Measurements from ENCODE around the gene NEURL1B.

The NEURL1B gene

DNA sequence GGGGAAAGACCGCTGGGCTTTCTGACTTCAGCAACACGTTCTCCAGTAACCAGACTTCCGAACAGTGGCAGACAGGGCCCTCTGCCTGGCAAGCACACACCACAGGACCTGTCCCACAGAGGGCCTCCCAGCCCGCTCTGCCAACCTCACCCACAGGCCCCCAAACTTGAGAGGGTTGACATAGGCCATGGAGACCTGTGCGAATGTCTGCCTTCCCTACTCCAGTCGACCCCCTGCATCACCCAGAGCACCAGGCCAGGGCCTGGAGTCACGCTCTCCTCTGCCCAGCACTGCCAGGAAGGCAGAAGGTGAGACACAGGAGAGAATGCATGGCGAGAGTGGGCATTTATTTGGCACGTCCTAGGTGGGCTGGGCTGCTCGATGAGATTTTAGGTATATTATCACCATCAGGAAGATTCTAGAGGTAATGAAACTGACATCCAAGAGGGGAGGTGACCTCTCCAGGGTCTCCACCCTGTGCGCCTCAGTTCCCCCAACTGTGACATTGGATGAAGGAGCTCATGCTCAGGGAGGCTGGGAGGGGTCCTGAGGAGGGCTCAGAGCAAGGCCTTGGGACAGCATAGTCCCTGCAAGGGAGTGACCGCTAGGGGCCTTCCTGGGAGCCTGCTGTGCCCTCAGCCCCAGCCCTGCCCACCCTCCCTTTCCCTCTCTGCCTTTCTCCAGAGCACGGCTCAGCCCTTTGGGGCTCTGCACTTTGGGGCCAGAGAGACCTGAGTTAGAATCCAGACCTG, 75.0 kb downstream of the NEURL1B start:
- H3K27ac ChIP-seq, result peak overlapping the region; percentile 60 to 73
- intact Hi-C loops (cut with DNase I; ENCODE audit: low total_unique reads), result loop anchor here (2.0 to 5.0 kb wide), 2 partner anchors 55 to 156 kb away; partner anchors contain the start of gene DUSP1
- peaks cover 0 to 61% (median 40%) of the 10 kb centered on the region in 4 donors for H3K4me1 ChIP-seq
- no peaks in the 10 kb centered on the region for H3K9me3 ChIP-seq
- no peaks in the 10 kb centered on the region for H3K36me3 ChIP-seq
- TF ChIP-seq, protein P1, sequence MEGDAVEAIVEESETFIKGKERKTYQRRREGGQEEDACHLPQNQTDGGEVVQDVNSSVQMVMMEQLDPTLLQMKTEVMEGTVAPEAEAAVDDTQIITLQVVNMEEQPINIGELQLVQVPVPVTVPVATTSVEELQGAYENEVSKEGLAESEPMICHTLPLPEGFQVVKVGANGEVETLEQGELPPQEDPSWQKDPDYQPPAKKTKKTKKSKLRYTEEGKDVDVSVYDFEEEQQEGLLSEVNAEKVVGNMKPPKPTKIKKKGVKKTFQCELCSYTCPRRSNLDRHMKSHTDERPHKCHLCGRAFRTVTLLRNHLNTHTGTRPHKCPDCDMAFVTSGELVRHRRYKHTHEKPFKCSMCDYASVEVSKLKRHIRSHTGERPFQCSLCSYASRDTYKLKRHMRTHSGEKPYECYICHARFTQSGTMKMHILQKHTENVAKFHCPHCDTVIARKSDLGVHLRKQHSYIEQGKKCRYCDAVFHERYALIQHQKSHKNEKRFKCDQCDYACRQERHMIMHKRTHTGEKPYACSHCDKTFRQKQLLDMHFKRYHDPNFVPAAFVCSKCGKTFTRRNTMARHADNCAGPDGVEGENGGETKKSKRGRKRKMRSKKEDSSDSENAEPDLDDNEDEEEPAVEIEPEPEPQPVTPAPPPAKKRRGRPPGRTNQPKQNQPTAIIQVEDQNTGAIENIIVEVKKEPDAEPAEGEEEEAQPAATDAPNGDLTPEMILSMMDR (IDR thresholded peaks at IDR 0.05), result no peak
- no peak overlapping the region for H3K4me3 ChIP-seq
- H3K27me3 ChIP-seq, result peaks cover 0 to 4% of the 10 kb centered on the region in 2 donors
- no peak for DNase-seq

DNA sequence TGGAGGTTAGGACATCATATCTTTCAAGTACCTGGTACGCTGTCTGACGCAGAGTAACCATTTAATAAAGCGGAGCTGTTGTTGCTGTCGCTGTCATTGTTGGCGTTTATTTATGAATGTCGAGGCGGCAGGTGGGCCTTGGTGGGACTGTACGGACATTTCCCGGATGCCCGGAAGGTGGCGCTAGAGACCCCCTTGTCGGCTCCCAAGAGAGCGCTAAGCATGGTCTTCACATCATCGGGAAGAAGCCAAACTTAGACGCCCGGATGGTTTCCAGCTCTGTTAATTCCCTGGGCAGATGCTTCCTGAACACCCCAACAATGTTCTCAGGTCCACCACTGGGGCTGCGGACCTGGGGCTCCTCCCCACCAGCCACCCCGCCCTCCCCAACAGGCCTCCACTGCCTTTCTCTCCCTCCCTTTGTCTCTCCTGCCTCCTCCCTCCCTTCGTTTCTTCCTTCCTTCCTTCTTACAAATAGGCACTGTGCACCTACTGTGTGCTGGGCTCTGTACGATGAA, 75.8 kb downstream of the NEURL1B start:
- H3K36me3 ChIP-seq, result no peaks in the 10 kb centered on the region
- peak overlapping the region; percentile 60 to 73 for H3K27ac ChIP-seq

DNA sequence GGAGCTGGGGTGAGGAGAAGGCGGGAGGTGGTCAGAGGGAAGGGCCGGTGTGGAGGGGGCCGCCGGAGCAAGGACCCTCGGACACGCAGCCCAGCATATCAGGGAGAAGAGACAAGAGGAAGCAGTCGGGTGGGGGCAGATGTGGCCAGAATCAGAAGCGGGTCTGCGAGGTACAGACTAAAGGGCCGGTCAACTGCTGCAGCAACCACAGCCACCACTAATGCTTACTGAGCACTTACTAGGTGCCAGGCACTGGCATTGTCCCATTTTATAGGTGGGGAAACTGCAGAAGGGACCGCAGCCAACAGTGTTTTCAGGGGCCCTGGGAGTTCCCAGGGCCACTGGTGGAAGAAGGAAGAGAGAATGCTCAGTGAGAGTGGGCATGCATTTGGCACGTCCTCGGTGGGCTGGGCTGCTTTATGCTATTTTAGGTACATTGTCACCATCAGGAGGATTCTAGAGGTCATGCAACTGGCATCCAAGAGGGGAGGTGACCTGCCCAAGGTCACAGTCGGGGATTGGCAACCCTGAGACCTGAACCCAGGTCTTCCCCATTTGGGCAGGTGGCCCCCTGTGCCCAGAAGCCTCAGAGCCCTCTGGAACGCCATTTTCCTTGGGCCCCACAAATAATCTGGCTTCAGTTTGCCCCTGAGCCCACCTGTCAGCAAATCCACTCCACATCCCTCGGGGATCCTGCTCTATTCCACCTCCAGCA, 76.6 kb downstream of the NEURL1B start:
- intact Hi-C loops (cut with DNase I; ENCODE audit: low total_unique reads), result loop anchor here (2.0 to 5.0 kb wide), 2 partner anchors 53 to 155 kb away; partner anchors contain the start of gene DUSP1
- Histone ChIP-seq H3K4me1 (peaks cover 3 to 76% (median 51%) of the 10 kb centered on the region in 4 donors), H3K27me3 (no peaks in the 10 kb centered on the region), H3K9me3 (no peaks in the 10 kb centered on the region), H3K36me3 (no peaks in the 10 kb centered on the region), H3K4me3 (no peak overlapping the region), H3K27ac (peak overlapping the region; percentile 60 to 73)
- TF ChIP-seq, protein P1 (IDR thresholded peaks at IDR 0.05), result no peak
- no peak for DNase-seq

More for the DNA sequence above, 75.8 kb downstream of the NEURL1B start:
- DNase-seq, result peak; percentile 83 to 91
- Histone ChIP-seq H3K4me3 (peak overlapping the region in 1 of 2 donors; percentile 15), H3K9me3 (no peaks in the 10 kb centered on the region), H3K27me3 (peaks cover 0 to 3% of the 10 kb centered on the region in 2 donors), H3K4me1 (peaks cover 0 to 68% (median 44%) of the 10 kb centered on the region in 4 donors)
- intact Hi-C loops (cut with DNase I; ENCODE audit: low total_unique reads), result loop anchor here (2.0 to 5.0 kb wide), 2 partner anchors 54 to 155 kb away; partner anchors contain the start of gene DUSP1
- TF ChIP-seq, protein P1 (IDR thresholded peaks at IDR 0.05), result peak; percentile 89 to 92

DNA sequence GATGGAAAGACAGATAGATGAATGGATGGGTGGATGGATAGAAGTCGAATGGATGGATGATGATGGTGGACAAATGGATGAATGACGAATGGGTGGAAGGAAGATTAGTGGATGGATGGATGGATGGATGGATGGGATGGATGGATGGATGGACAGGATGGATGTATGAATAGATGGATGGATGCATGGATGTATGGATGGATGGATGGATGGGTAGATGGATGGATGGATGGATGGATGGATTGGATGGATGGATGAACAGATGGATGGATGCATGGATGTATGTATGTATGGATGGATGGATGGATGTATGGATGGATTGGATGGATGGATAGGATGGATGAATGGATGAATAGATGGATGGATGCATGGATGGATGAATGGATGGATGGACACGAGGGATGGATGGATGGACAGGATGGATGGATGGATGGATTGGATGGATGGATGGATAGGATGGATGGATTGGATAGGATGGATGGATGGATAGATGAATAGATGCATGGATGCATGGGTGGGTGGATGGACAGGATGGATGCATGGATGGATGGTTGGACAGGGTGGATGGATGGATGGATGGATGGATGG, 77.6 kb downstream of the NEURL1B start:
- no peak for DNase-seq
- TF ChIP-seq, protein P1 (IDR thresholded peaks at IDR 0.05), result no peak
- no peaks in the 10 kb centered on the region for H3K9me3 ChIP-seq
- no peaks in the 10 kb centered on the region for H3K36me3 ChIP-seq
- intact Hi-C loops (cut with DNase I; ENCODE audit: low total_unique reads), result loop anchor here (5.0 kb wide), 1 partner anchor 154 kb away; no protein-coding TSS in a partner anchor
- H3K4me3 ChIP-seq, result no peak overlapping the region
- H3K4me1 ChIP-seq, result peaks cover 7 to 74% (median 44%) of the 10 kb centered on the region in 4 donors
- no peak overlapping the region for H3K27ac ChIP-seq
- no peaks in the 10 kb centered on the region for H3K27me3 ChIP-seq

DNA sequence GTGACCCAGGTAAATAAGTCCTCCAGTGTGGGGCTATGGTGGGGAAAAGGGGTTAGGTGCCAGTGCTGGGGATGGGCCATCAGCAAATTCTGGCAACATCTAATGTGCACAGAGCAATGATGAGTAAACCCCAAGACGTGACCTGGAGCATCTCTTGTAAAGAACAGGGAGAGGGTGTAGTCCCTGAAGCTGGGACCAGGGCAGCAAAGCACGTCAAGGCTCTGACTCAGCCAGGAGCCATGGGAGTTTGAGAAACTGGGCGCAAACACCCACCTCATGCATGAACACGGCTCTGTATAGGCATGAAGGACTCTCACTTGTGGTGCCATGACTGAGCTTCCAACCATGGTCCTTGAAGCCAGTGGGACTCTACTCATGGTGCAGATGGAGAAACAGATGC, 78.1 kb downstream of the NEURL1B start:
- intact Hi-C loops (cut with DNase I; ENCODE audit: low total_unique reads), result loop anchor here (5.0 kb wide), 1 partner anchor 153 kb away; no protein-coding TSS in a partner anchor
- DNase-seq, result no peak

More for the DNA sequence above, 78.1 kb downstream of the NEURL1B start:
- H3K27me3 ChIP-seq, result no peaks in the 10 kb centered on the region
- no peak overlapping the region for H3K27ac ChIP-seq
- TF ChIP-seq, protein P1 (IDR thresholded peaks at IDR 0.05), result no peak
- no peaks in the 10 kb centered on the region for H3K9me3 ChIP-seq
- no peak overlapping the region for H3K4me3 ChIP-seq
- peaks cover 7 to 68% (median 39%) of the 10 kb centered on the region in 4 donors for H3K4me1 ChIP-seq
- no peaks in the 10 kb centered on the region for H3K36me3 ChIP-seq
